Left lung (tissue), 10 donors: ENCODE measurements around the gene MAP4. TPM values are rescaled to one million over a fixed set of nuclear protein-coding genes. Genes with fewer than 3 reads are reported as not detected.
A peak's percentile ranks its signal among the peaks of the same experiment; 100 is the strongest.
"Not testable (repeated sequence)": the region's sequence is repeated elsewhere in the genome, so short reads cannot be mapped to it uniquely, and the experiment has no call there.

Source experiments
- ATAC-seq: fragments of 200-7000 bp; cut with Tn5 transposase; one replicate; pipeline ENCODE4 v1.9.1; 2020; ENCODE audit warnings: moderate library complexity
- DNase-seq, 4 donors: peaks; one replicate each; pipeline ENCODE4 v3.0.0-alpha.2; 2013 to 2020
- H3K27ac ChIP-seq, 2 donors: fragments of 200-600 bp; sonication (generic) in 1 of 2; one replicate each; pipeline versions ENCODE4 v1.5.0 to v1.8.0; 2020 to 2021
- H3K27me3 ChIP-seq, 2 donors: fragments of 200-600 bp; sonication (generic) in 1 of 2; one replicate each; pipeline versions ENCODE4 v1.5.0 to v1.8.0; 2020 to 2021
- H3K36me3 ChIP-seq, 2 donors: fragments of 200-600 bp; sonication (generic) in 1 of 2; one replicate each; pipeline versions ENCODE4 v1.5.0 to v1.8.0; 2020 to 2021
- H3K4me1 ChIP-seq, 2 donors: fragments of 200-600 bp; one replicate each; pipeline ENCODE4 v1.8.0; 2021
- H3K4me3 ChIP-seq, 2 donors: fragments of 200-600 bp; sonication (generic) in 1 of 2; one replicate each; pipeline versions ENCODE4 v1.5.0 to v1.8.0; 2020 to 2021; ENCODE audit warnings: mild to moderate bottlenecking in 1 of 2
- H3K9me3 ChIP-seq, 2 donors: fragments of 200-600 bp; sonication (generic) in 1 of 2; one replicate each; pipeline versions ENCODE4 v1.5.0 to v1.8.0; 2020 to 2021
- CTCF ChIP-seq, 2 donors: fragments of 200-600 bp; sonication (generic) in 1 of 2; IDR thresholded peaks; one replicate each; pipeline versions ENCODE4 v1.5.0 to v1.8.0; 2021; ENCODE audit warnings: antibody characterized with exemption in 2 of 2
- intact Hi-C, 2 donors: fragments of 100-400 bp; cut with DNase I; formaldehyde crosslinking; loops; one replicate each; pipeline versions ENCODE4 v1.11.2 to v1.14.2; 2022
- polyA plus RNA-seq, 6 donors: library from polyadenylated mRNA; unstranded; fragments of 120-200 nt; gene quantifications; one replicate each; pipeline ENCODE4 v1.2.1, GENCODE V29; 2013; ENCODE audit not compliant: insufficient read length in 6 of 6
- total RNA-seq, 2 donors: library from RNA; stranded (reverse); fragmentation: NEBNext Ultra II Directional; extraction: Animal tissue kit (Norgen Biotek cat#: 25700); gene quantifications; one replicate each; pipeline ENCODE4 v1.2.1, GENCODE V29; 2021
- donor health status: DM: no; HTN: yes; CAD: no.
- donor health status: DM: no; HTN: no; CAD: no.

The MAP4 gene
- total and polyA plus RNA-seq, 8 donors = 165 to 216 (median 177) TPM

- ATAC-seq = no peak
- H3K4me3 ChIP-seq = no peak overlapping the region
- H3K27ac ChIP-seq = no peak overlapping the region
- no peaks in the 10 kb centered on the region for H3K9me3 ChIP-seq
- intact Hi-C loops = no loop called here
- no peak for TF ChIP-seq CTCF (IDR thresholded peaks at IDR 0.05)
- no peaks in the 10 kb centered on the region for H3K27me3 ChIP-seq
- peaks cover 0 to 99% of the 10 kb centered on the region in 2 donors for H3K36me3 ChIP-seq
- no peaks in the 10 kb centered on the region for H3K4me1 ChIP-seq
- DNase-seq = no peak
These were observed 177.7 kb downstream of the MAP4 start for GRCh38 chr3:47838503-47838902.

GRCh38 chr3:47836986-47837385 lies 179.2 kb downstream of the MAP4 start:
- Histone ChIP-seq H3K9me3 (no peaks in the 10 kb centered on the region), H3K4me1 (no peaks in the 10 kb centered on the region), H3K36me3 (peaks cover 0 to 99% of the 10 kb centered on the region in 2 donors), H3K27me3 (no peaks in the 10 kb centered on the region), H3K4me3 (no peak overlapping the region), H3K27ac (no peak overlapping the region)
- DNase-seq = no peak
- intact Hi-C loops = no loop called here
- no peak for TF ChIP-seq CTCF (IDR thresholded peaks at IDR 0.05)
- ATAC-seq = no peak

GRCh38 chr3:47829482-47829881 lies 186.7 kb downstream of the MAP4 start:
- intact Hi-C loops = not testable (repeated sequence)
- peaks cover 0 to 75% of the 10 kb centered on the region in 2 donors for H3K36me3 ChIP-seq

GRCh38 chr3:47825590-47825989 lies 190.6 kb downstream of the MAP4 start:
- no peak for ATAC-seq
- intact Hi-C loops = no loop called here

More at GRCh38 chr3:47829482-47829881, 186.7 kb downstream of the MAP4 start:
- H3K4me1 ChIP-seq = peaks cover 9 to 20% of the 10 kb centered on the region in 2 donors
- not testable (repeated sequence) for ATAC-seq, H3K27ac ChIP-seq, H3K9me3 ChIP-seq, H3K4me3 ChIP-seq, DNase-seq, H3K27me3 ChIP-seq

GRCh38 chr3:47824541-47825473 lies 191.4 kb downstream of the MAP4 start:
- Histone ChIP-seq H3K9me3 (no peaks in the 10 kb centered on the region), H3K27ac (peak overlapping the region; percentile 50 to 80), H3K36me3 (peaks cover 0 to 46% of the 10 kb centered on the region in 2 donors), H3K27me3 (no peaks in the 10 kb centered on the region), H3K4me1 (peaks cover 11 to 24% of the 10 kb centered on the region in 2 donors), H3K4me3 (peak overlapping the region; percentile 80 to 91)
- intact Hi-C loops = no loop called here
- peak; percentile 82 to 87 for TF ChIP-seq CTCF (IDR thresholded peaks at IDR 0.05)
- ATAC-seq = peak; percentile 100
- DNase-seq = peak; percentile 75 to 96 (median 82)

More at GRCh38 chr3:47825590-47825989, 190.6 kb downstream of the MAP4 start:
- peaks cover 0 to 46% of the 10 kb centered on the region in 2 donors for H3K36me3 ChIP-seq
- H3K4me3 ChIP-seq = peak overlapping the region; percentile 80 to 91
- H3K9me3 ChIP-seq = no peaks in the 10 kb centered on the region
- H3K27me3 ChIP-seq = no peaks in the 10 kb centered on the region
- peaks cover 11 to 24% of the 10 kb centered on the region in 2 donors for H3K4me1 ChIP-seq
- no peak for DNase-seq
- peak overlapping the region in 1 of 2 donors; percentile 80 for H3K27ac ChIP-seq
- no peak for TF ChIP-seq CTCF (IDR thresholded peaks at IDR 0.05)
